Epidermal melanocyte (primary cell): ENCODE data around the gene SPTB.

ENCODE experiments used
- DNase-seq: peaks from one replicate; pipeline ENCODE4 v3.0.0; 2011; ENCODE audit warnings: low spot score; ENCODE audit not compliant: insufficient read length

SPTB gene

GRCh38 chr14:64790478-64790877, 89.2 kb downstream of the SPTB start:
- DNase-seq: no peak

GRCh38 chr14:64789696-64790095, 90.0 kb downstream of the SPTB start:
- DNase-seq: no peak

- peak; percentile 44 for DNase-seq
Measured at GRCh38 chr14:64788706-64789105, 91.0 kb downstream of the SPTB start.

- DNase-seq: no peak
Measured at GRCh38 chr14:64787619-64788018, 92.1 kb downstream of the SPTB start.

- DNase-seq: no peak
Measured at GRCh38 chr14:64786296-64787149, 93.2 kb downstream of the SPTB start.

- no peak for DNase-seq
Measured at GRCh38 chr14:64784006-64784405, 95.7 kb downstream of the SPTB start.

GRCh38 chr14:64782196-64782595, 97.5 kb downstream of the SPTB start:
- no peak for DNase-seq

GRCh38 chr14:64779472-64779871, 100.2 kb downstream of the SPTB start:
- DNase-seq: no peak

- DNase-seq: peak; percentile 39
Measured at GRCh38 chr14:64778104-64778754, 101.5 kb downstream of the SPTB start.

GRCh38 chr14:64777461-64777860, 102.2 kb downstream of the SPTB start:
- DNase-seq: no peak

GRCh38 chr14:64775081-64775777, 104.5 kb downstream of the SPTB start:
- no peak for DNase-seq

- DNase-seq: no peak
Measured at GRCh38 chr14:64774272-64774671, 105.4 kb downstream of the SPTB start.

GRCh38 chr14:64773577-64773976, 106.1 kb downstream of the SPTB start:
- DNase-seq: no peak

GRCh38 chr14:64773046-64773445, 106.7 kb downstream of the SPTB start:
- DNase-seq: no peak

- no peak for DNase-seq
Measured at GRCh38 chr14:64772397-64772950, 107.2 kb downstream of the SPTB start.

- DNase-seq: no peak
Measured at GRCh38 chr14:64771161-64771560, 108.5 kb downstream of the SPTB start.

GRCh38 chr14:64770751-64771150, 109.0 kb downstream of the SPTB start:
- DNase-seq: no peak

GRCh38 chr14:64769096-64770020, 110.3 kb downstream of the SPTB start:
- no peak for DNase-seq

GRCh38 chr14:64768401-64769095, 111.2 kb downstream of the SPTB start:
- DNase-seq: no peak
